Measurements from ENCODE around the gene SPATA19.

Gene SPATA19

GRCh38 chr11:133835593-133836548, 9.4 kb downstream of the SPATA19 start:
- no peak for DNase-seq (ENCODE audit: low spot score)

- no peak for DNase-seq (ENCODE audit: low spot score)
These were observed 10.4 kb downstream of the SPATA19 start for GRCh38 chr11:133834682-133835592.

GRCh38 chr11:133833898-133834681, 11.2 kb downstream of the SPATA19 start:
- DNase-seq (ENCODE audit: low spot score): no peak

GRCh38 chr11:133832991-133833897, 12.1 kb downstream of the SPATA19 start:
- no peak for DNase-seq (ENCODE audit: low spot score)

GRCh38 chr11:133832096-133832990, 13.0 kb downstream of the SPATA19 start:
- no peak for DNase-seq (ENCODE audit: low spot score)

- DNase-seq (ENCODE audit: low spot score): no peak
These were observed 14.1 kb downstream of the SPATA19 start for GRCh38 chr11:133830931-133831907.

- no peak for DNase-seq (ENCODE audit: low spot score)
These were observed 15.7 kb downstream of the SPATA19 start for GRCh38 chr11:133829566-133829965.

- DNase-seq (ENCODE audit: low spot score): no peak
These were observed 16.4 kb downstream of the SPATA19 start for GRCh38 chr11:133828871-133829270.

GRCh38 chr11:133827556-133827955, 17.8 kb downstream of the SPATA19 start:
- DNase-seq (ENCODE audit: low spot score): no peak

GRCh38 chr11:133826866-133827265, 18.4 kb downstream of the SPATA19 start:
- no peak for DNase-seq (ENCODE audit: low spot score)

GRCh38 chr11:133825666-133826065, 19.6 kb downstream of the SPATA19 start:
- no peak for DNase-seq (ENCODE audit: low spot score)

GRCh38 chr11:133825156-133825555, 20.2 kb downstream of the SPATA19 start:
- DNase-seq (ENCODE audit: low spot score): no peak

- DNase-seq (ENCODE audit: low spot score): no peak
These were observed 20.7 kb downstream of the SPATA19 start for GRCh38 chr11:133824593-133824992.

GRCh38 chr11:133823614-133824013, 21.7 kb downstream of the SPATA19 start:
- DNase-seq (ENCODE audit: low spot score): no peak

- no peak for DNase-seq (ENCODE audit: low spot score)
These were observed 22.1 kb downstream of the SPATA19 start for GRCh38 chr11:133823211-133823610.

- peak; percentile 4 for DNase-seq (ENCODE audit: low spot score)
These were observed 23.5 kb downstream of the SPATA19 start for GRCh38 chr11:133821776-133822175.

- no peak for DNase-seq (ENCODE audit: low spot score)
These were observed 25.5 kb downstream of the SPATA19 start for GRCh38 chr11:133819746-133820315.

- no peak for DNase-seq (ENCODE audit: low spot score)
These were observed 26.2 kb downstream of the SPATA19 start for GRCh38 chr11:133819114-133819513.

All from hematopoietic multipotent progenitor cell treated with erythropoietin and hydrocortisone succinate and interleukin-3 and kit ligand, for 15 days (in vitro differentiated cells).